Stimulated activated CD8-positive, alpha-beta memory T cell treated with anti-CD3 and anti-CD28 coated beads, Interleukin-2, amount 100 ng/mL, for 1 hour (primary cell): ENCODE measurements around the gene GARNL3.

Source experiments
- DNase-seq, 2 donors: peaks; one replicate each; pipeline ENCODE4 v3.0.0-alpha.2; 2020; ENCODE audit warnings: low read depth in 2 of 2

GARNL3 gene

DNA sequence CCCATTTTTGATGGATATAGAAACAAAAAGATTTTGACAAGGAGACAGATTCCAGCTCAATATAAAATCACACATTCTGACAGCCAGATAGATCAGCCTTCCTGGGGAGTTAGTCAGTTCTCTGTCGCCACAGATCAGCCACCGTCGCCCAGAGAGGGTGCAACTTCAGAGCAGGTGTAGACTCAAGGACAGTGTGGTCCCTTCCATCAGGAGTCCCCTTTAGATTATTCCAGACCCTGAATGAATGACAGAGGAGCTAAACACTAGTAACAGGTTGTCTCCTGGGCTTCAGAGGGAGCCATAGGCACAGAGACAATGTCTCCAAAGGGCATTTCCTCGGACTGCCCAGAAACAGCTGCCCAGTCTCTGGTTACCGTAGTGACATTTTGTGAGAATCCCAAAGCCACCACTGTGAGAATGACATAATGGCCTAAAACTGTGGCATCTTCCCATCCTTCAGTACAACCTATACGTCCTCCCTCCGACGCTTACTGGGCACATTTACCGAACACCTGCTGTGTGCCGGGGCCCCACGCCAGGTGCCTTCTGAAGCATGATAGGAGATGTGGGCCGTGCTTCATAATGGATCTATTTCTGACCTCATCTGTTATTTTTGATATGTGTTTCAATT, 85.0 kb downstream of the GARNL3 start:
- DNase-seq: no peak

DNA sequence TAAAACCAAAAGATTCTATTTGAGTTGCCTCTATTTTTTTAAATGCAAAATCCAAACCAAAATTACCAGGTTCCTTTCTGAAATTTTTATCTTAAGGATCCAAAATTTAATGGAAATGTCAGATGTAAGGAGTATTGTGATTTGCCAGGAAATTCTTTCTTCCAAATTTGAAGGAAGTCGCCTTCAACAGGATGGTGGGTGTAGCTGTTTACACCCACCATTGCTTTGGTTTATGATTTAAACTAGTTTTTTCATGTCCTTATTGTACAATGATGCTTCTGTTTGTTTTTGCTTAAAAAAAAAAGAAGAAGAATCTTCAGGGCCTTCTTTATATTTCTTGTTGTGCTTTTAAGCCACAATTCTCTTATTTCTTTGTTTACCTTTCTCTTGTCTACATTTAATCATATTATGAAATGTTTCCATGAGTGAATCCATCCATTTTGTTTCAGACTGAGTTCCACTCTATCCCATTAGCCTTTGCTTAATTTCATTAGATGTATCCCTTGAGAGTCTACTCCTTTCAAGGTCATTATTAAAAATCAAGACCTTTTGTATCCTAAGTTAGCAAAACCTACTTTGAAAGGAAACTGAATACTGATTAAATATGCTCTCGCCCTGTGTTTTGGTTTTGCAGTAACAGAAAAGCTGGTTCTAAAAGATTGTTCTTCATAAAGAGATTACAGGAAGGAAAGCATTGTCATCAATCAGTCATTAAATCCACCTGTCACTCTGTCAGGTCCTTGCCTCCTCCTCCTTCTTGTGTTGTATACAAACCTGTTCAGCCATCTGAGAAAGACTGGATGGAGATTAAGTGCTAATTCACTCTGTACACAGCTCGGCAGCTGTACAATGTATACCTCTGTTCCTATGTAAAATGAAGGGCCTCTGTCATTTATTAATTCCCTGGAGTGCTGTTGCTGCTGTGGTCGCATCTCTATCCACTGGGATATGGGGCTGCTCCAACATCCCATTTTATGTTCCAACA, 86.9 kb downstream of the GARNL3 start:
- no peak for DNase-seq

DNA sequence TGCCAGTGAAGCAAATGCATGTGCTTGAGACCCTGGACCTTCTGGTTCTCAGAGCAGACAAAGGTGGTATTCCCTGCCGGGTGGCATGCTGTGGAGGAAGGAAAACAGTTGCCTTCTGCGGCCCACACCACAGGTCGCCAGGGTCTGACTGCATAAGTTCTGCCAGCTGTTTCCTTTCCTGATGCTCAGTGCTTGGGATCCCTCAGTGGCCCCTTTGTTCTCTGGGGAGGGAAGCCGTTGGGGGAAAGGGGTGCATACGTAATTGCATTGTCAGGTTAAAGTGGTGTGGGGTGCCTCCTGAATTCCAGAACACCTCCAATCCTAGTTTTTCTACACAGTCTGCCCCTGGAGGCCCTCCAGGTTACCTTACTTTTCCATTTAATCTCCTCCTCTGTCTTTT, 89.3 kb downstream of the GARNL3 start:
- DNase-seq: no peak

DNA sequence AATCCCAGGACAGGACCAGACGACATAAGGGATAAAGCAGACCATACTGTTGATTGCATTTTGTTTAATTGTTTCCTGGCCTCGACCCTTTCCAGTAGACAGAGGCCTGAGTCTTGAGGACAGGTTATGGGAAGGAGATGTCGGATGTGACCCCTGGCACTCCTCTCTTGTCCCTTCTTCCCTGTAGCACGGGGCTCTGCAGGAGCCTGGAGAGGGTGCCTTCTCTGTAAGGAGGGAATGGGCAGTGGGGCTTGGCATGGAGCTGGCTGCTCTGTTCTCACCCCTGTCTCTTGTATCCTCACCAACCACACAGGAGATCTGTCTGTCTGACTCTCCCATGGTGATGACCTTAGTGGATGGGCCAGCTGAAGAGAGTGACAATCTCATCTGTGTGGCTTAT, 92.3 kb downstream of the GARNL3 start:
- DNase-seq: no peak

DNA sequence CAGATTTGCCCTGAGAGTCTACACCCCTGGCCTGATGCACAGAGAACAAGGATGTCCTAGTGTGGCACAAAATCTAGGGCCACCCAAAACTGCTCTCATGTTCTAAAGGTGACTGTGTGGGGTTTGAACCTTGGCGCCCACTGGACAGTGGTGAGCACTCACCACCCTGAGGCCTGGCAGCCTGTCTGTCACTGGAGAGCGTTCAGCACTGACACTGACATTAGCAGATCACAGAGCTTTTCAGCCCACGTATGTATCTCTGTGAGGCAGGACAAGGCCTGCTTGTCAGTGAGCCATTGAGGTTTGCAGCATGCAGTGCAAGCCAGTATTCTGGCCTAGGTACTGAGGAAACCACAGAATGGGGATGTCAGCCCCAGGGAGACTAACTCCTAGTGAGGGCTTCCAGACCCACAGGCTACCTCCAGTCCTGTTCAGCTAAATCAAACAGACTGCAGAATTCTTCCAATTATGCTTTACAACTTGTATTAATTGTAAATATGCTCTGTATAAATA, 93.5 kb downstream of the GARNL3 start:
- no peak for DNase-seq

DNA sequence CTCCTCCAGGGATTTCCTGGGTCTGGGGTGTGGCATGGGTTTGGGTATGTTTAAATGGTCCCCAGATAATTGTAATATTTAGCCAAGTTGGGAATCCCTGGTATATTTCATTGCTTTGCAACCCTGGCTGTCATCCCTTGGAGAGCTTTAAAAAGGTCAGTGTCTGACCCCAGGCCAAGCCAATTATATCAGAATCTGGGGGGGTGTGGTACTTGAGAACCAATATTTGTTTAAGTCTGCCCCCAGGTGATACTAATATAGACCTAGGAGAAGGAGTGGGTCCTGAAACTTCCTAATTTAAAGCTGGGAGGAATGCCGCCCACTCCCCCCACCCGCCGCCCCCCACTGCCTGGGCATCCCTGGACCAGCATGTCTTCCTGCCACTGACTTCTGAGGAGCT, 94.2 kb downstream of the GARNL3 start:
- no peak for DNase-seq

DNA sequence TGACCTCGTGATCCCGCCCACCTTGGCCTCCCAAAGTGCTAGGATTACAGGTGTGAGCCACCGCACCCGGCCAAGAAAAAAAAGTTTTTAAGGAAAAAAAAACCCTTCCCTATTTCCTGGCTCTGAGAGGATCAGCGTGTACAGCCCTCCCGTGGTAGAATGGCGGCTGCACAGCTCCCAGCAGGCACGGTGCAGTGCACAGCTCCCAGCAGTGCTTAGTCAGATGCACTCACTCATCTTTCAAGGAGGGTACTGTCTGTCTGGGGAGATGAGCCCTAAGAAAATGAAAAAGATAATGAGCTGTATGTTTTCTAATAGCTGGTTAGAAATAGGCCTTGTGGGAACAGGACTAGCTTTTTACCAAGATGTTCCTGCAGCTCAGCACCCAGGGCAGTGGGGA, 95.7 kb downstream of the GARNL3 start:
- no peak for DNase-seq

DNA sequence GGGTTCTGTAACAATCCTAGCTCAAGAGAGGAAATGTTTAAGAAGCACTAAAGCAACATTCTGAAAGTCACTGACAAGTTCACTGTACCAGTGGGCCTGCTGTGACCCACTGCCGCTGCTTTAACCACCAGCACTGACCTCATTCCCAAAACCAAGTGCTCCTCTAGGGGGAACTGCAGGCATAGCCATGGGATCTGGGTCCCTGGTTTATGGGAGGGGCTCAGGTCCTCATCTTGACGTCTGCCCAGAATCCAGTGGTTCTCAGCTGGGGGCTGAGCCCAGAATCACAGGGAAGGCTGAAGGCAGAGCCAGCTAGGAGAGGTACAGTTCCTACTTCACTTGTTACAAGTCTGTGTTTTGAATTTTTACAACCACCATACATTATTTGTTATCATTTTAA, 96.3 kb downstream of the GARNL3 start:
- DNase-seq: no peak

DNA sequence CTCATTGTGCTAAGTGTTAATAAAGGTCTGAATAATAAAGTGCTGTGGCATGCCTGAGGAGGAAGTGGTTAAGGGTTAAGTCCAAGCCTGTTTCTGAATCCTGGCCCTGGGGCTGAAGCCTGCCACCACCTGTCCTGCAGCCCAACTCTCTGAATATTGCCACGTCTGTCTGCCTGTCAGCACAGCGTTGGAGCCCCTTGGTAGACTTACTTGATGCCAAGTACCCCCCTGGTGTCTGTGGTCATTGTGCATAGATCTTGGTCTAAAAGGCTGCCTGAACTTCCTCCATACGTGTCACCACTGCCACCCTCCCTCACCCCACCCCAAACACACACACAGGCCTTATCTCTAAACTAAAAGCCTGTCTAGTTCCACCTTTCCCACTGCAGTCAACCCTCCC, 97.0 kb downstream of the GARNL3 start:
- no peak for DNase-seq

DNA sequence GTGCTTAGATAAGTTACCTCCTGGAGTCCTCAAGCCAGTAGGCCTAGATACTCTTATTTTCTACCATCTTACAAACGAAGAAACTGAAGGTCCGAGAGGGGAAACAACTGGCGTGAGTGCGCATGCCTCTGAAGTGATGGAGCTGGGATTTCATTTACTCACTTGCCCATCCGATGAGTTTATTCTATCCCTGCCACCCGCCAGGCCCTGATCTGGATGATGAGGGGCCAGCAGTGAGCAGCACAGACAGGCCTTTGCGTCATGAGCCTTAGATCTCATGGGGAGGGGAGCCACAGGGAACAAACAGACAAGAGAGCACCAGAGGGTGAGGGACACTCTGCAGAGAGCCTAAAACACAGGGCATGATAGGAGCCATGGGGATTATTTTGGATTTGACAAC, 98.3 kb downstream of the GARNL3 start:
- DNase-seq: no peak

DNA sequence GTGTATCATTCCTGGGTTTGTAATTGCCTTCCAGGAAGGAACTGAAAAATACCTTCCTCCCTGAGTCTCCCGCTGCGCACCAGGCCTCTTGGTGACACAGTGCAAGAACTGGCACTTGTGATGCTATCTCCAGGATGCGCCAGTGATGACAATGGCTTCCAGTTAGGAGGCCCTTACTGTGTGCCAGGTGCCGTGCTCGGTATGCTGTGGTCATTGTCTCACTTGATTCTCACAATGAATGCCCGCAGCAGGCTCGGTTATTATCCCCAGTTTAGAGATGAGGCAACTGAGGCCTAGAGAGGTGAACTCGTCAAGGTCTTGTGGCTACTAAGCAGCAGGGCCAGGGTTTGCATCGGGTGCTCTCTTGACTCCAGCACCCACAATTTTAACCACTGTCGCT, 100.9 kb downstream of the GARNL3 start:
- no peak for DNase-seq

DNA sequence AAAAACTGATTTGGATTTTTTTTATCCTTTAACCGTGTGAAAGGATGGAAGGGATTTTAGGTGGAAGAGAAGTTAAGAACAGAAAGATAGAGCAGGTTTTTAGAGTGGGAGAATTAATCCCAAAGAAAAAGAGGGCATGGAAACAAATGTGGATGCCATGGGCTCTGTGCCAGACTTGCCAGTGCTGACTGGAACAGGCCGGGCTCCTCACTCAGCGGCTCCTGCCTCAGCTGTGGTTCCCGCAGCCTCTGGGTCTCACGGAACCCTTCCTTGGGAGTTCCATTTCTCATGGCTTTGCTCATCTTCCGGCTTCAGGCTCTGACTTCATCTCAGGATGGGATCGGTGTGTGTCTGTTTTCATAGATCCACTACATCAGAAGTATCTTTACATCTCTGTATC, 102.0 kb downstream of the GARNL3 start:
- no peak for DNase-seq

DNA sequence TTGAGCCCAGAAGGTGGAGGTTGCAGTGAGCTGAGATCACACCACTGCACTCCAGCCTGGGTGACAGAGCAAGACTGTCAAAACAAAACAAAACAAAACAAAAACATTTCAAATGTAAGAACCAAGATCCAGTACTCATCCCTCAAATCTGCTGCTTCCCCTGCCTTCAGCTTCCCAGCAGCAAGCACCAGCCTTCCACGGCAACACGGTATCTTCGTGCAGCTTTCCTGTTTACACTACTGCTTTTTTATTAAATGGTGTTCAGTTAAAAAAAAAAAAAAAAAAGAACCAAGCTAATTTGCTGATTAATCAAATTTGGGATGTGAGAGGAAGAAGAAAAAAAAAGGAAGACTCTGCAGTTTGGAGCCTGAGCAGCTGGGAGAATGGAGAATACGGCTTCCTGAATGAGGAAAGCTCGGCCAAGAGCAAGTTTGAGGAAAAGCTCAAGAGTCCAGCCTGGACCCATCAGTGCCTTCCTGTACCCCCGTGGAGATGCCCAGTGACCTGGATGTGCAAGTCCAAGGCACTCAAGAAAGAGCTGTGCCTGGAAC, 104.4 kb downstream of the GARNL3 start:
- no peak for DNase-seq

DNA sequence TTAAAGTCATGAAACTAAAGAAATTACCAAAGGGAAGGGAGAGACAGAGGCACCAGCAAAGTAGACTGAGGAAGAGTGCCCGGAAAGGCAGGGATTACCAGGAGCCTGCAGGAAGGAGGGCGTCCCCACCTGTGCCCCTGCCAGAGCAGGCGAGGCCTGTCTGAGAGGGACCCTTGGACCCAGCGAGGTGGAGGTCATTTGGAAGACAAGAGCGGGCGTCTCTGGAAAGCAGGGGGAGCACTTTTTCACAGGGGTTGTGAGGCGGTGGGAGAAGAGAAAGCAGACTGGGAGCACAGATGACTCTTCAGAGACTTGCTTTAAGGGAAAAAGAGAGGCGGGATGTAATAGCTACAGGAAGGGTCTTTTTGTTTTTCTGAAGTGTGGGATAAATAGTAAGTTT, 104.9 kb downstream of the GARNL3 start:
- DNase-seq: no peak

DNA sequence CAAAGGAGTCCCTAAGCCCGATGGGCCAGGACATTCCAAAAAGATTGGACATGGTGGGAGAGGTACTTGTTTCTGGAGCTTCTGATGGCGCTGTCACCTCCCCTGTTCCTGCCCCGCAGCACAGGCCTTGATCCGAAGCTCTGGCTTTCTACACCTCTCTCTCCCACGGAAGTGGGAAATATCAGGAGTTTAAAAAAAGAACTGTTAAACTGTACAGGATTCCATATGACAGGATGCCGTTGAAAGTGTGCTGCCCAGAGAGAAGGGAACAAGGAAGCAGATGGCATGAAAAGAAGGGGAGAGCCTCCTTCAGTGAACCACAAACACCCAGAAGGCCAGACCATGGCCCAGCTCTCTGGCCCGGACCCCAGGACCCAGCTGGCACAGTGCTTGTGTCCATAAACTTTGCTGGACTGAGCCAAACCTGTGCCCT, 105.6 kb downstream of the GARNL3 start:
- no peak for DNase-seq

DNA sequence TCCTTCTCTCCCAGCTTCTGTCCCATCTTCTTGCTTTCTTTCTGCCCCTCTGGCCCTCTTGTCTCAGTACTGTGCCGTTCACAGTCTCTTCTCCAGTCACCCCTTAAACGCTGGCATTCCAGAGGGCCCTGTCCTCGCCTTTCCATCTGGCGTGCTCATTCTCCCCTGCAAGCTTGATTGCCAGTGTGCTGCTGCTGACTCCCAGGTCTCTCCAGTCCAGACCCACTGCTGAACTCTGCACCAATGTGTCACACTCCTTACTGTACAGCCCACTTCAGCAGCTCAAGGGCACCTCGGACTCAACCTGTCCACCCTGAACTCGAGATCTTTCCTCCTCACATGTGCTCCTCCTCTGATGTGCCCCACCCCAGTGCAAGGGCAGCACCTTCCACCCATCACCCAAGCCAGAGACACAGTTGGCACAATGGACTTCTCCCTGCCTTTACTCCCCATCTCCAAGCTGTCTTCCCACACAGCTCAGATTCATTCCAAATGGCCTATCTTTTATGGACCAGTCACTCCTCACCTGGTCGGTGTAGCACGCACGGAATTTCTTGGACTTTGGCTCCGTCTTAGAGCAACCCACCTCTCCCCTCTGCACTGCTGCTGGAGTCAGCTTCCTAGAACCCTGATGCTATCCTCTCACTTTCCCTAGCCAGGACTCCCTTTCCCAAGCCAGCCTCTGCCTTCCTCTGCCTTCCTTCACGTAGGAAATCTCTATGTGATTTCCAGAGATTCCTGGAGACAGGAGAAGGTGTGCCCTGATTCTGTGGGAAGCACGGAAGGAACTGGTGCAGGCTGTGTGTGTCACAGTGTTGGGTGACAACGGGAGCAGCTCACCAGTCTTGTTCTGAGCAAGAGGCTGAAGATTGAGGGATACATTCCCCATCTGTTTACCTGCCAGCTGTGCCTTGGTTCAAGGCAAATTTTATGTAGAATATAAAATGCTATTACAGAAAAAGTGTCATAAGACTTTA, 106.4 kb downstream of the GARNL3 start:
- no peak for DNase-seq

DNA sequence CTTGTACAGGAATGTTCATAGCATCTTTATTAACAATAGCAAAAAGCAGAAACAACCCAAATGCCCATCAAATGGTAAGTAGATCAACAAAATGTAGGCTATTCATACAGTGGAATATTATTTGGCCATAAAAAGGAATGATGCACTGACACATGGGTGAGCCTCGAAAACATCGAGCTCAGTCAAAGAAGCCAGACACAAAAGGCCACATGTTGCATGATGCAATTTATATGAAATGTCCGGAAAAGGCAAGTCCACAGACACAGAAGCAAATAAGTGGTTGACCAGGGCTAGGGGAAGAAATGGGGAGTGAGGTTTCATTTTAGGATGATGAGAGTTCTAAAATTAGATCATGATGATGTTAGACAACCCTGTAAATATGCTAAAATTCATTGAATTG, 115.9 kb downstream of the GARNL3 start:
- no peak for DNase-seq

DNA sequence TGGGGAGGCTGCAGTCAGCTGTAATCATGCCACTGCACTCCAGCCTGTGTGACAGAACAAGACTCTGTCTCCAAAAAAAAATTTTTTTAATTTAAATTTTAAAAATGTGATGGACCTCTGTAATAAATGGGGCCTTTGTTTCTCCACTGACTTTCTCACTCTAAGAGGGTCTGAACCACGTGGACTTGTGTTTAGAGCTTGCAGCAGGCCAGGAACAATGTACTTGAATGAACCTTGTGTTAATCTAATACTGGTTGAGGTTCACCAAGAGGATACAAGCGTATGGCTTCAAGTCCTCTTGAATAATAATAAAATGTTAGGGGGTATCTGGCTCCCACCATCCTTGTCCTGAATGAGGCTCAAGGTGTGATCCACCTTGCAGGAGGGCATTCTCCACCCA, 118.0 kb downstream of the GARNL3 start:
- no peak for DNase-seq

DNA sequence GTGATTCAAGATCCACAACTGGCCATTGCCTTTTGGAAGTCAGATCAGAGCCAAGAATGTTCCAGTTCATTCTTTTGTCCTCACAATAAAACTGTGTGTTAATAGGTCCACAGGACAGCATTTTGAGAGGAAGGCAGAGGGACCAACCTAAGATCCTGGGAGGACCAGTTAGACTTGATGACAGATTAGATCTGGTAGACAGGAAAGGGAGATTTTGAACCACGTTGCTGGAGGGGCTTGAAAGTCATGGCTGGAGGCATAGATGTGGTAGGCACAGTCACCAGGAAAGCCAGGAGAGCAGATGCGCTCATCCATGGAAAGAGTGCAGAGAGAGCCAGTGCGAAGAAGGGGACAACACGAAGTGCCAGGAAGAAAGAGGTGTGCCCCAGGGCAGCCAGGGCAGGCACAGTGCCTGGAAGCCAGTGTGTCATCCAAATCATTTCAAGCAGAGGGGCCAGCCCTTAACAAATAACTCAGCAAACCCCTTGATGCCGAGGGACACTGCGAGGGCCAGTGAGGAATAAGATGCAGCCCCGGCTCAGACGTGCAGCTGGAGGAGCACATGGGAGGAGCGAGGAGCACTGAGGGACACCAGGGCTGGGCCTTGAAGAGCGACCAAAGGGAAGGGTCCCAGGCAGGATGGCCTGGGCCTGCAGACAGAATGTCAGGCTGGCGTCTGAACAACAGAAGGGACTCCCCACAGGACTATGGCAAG, 119.6 kb downstream of the GARNL3 start:
- no peak for DNase-seq

DNA sequence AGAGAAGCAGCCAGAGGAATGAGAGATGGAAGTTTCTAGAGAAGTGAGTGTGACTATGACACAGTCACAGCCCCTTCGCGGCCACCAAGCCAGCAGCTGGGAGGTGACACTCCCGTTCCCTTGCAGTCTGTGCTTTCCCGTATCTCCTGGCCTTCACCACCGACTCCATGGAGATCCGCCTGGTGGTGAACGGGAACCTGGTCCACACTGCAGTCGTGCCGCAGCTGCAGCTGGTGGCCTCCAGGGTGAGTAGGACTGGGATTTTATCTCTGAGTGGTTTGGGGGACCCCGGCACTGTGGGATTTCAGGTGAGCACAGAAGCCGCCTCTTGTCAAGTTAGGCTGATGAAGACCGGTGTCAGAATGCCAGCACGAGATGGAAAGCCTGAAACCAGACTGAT, 120.3 kb downstream of the GARNL3 start:
- DNase-seq: no peak

DNA sequence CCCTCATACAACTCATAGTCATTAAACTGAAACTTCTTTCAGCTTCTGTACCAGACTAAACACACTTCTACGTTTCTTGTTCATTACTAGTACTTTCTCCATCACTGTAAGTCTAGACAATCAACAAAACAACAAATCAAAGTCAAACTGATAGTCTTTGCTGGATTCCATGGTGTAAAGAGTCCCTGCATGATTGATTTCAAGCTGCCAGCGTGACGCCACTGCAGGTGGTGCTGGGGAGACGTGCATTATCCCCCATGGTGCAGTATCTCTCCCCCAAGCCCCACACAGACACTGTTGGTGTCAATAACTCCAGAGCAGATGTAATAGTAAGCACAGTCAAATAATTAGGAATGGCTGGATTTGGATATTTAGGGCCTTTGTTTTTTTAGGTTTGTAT, 121.7 kb downstream of the GARNL3 start:
- no peak for DNase-seq
